ENCODE results near the gene DIDO1. TPM values are rescaled to one million over a fixed set of nuclear protein-coding genes. Genes with fewer than 3 reads are reported as not detected.
A peak's percentile ranks its signal among the peaks of the same experiment; 100 is the strongest.

DIDO1 gene
- total RNA-seq, 2 experiments from 2014 or later = 45.9 to 47.4 TPM

DNA sequence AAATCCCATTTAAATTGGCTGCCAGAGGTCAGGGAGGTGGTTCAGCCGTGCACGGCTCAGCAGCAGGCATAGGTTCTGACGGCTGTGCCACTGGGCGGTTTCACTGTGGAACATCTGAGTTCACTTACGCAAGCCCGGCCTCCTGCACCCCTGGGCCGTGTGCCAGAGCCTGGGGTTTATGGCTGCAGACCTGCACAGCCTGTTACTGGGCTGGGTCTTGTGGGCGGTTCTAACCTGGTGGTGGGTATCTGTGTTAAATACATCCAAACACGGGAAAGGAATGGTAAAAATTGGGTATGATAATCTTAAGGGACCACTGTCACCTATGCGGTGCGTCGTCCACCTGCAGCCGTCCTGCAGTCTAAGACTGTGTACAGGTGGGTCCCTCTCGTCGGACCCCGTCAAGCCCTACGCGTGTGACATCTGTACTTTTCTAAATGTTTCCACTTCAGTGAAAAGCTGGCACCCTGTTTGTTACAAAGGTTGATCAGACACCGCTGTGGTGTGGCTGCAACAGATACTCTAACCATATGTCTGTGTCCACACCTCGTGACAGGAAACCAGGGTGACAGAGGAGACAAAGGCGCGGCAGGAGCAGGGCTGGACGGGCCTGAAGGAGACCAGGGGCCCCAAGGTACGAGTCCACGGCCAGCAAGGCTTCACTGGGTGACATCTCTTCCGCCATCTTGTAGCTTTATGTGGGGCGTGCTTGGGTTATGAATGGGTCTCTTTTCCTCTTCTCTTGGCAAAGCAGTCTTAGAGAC lies 88.0 kb downstream of the DIDO1 start:
- no peak for TF ChIP-seq CTCF (IDR thresholded peaks at IDR 0.05)
- POLR2A ChIA-PET = no interaction called here
- Mint-ChIP-seq H3K4me1 (ENCODE audit: low read depth) (no peaks in the 10 kb centered on the region), H3K9me3 (no peaks in the 10 kb centered on the region), H3K27ac (no peak overlapping the region), H3K27me3 (peaks cover 4% of the 10 kb centered on the region), H3K36me3 (ENCODE audit: low read depth) (no peaks in the 10 kb centered on the region), H3K4me3 (no peak overlapping the region)
- ATAC-seq (peak; percentile 17), DNase-seq (no peak)
- CTCF ChIA-PET = no interaction called here
- intact Hi-C loops (cut with micrococcal nuclease) = no loop called here

DNA sequence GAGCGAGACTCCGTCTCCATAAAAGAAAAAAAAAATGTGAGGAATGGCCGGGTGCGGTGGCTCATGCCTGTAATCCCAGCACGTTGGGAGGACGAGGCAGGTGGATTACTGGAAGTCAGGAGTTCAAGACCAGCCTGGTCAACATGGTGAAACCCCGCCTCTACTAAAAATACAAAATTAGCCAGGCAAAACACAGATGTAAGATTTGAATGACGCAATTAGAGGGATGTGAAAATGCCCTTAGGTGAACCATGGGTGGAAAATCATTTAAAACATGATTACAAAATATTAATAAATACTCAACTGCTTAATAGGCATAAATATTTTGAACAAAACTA lies 88.5 kb downstream of the DIDO1 start:
- TF ChIP-seq CTCF (IDR thresholded peaks at IDR 0.05) = no peak
- H3K9me3 Mint-ChIP-seq = no peaks in the 10 kb centered on the region
- H3K36me3 Mint-ChIP-seq (ENCODE audit: low read depth) = no peaks in the 10 kb centered on the region
- ATAC-seq (no peak), DNase-seq (no peak)
- intact Hi-C loops (cut with micrococcal nuclease) = no loop called here
- peaks cover 4% of the 10 kb centered on the region for H3K27me3 Mint-ChIP-seq
- no peak overlapping the region for H3K27ac Mint-ChIP-seq
- H3K4me3 Mint-ChIP-seq = no peak overlapping the region
- CTCF ChIA-PET = no interaction called here
- no peaks in the 10 kb centered on the region for H3K4me1 Mint-ChIP-seq (ENCODE audit: low read depth)
- POLR2A ChIA-PET = no interaction called here

DNA sequence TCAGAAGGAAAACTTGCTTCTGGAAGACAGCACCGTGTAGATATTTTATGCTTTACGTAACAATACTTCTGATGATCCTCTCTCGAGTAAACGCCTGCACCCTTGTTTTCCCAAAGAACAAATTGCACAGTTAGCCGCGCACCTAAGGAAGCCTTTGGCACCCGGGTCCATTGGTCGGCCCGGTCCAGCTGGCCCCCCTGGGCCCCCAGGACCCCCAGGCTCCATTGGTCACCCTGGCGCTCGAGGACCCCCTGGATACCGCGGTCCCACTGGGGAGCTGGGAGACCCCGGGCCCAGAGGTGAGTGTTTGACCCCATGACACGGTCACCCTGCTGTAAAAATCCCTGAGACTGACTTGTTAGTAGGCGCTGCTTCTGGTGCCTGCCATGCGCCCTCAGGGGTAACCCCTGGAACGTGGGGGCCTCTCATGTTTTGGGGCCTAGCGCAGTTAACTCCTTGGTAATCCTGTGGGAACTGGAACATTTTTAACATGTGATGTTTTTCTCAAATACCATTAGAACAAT lies 89.3 kb downstream of the DIDO1 start:
- Mint-ChIP-seq H3K4me3 (no peak overlapping the region), H3K27me3 (peaks cover 4% of the 10 kb centered on the region), H3K9me3 (no peaks in the 10 kb centered on the region), H3K36me3 (ENCODE audit: low read depth) (no peaks in the 10 kb centered on the region), H3K27ac (no peak overlapping the region), H3K4me1 (ENCODE audit: low read depth) (no peaks in the 10 kb centered on the region)
- TF ChIP-seq CTCF (IDR thresholded peaks at IDR 0.05) = no peak
- ChIA-PET POLR2A (no interaction called here), CTCF (no interaction called here)
- DNase-seq = no peak
- intact Hi-C loops (cut with micrococcal nuclease) = no loop called here
- no peak for ATAC-seq

DNA sequence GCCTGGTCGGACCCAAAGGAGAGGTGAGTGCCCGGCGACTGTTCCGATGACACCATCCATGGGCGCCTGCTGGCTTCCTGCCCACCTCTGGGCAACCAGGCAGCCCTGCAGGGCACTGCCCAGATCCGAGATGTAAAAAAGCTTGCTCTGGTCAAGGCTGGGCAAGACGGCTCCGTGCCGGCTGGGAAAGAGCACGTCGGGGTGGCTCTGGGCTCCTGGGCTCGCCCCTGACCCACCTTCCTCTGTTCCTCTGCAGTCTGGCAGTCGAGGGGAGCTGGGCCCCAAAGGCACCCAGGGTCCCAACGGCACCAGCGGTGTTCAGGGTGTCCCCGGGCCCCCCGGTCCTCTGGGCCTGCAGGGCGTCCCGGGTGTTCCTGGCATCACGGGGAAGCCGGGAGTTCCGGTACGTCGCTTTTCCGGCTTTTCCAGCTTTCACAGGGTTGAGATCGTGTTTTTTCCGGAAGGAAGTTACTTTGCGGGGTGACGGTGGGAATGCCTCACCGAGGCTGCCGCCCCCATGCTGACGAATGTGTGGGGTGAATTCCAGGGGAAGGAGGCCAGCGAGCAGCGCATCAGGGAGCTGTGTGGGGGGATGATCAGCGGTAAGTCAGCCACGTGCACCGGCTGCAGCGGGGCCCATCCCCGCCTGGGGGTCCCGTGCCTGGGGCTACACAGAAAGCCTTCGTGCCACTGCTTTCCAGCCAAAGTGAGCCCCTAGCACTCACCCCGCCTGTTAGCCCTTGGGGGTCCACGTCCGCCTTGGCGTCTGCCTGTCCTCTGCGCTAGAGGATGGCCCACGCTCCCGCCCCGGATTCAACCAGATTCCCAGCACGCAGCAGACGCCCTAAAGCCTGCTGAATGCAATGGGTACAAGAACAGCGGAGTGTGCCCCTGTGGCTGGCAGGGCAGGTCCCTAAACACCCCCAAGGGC lies 90.1 kb downstream of the DIDO1 start:
- no peak overlapping the region for H3K27ac Mint-ChIP-seq
- ATAC-seq = no peak
- H3K4me3 Mint-ChIP-seq = no peak overlapping the region
- DNase-seq = no peak
- H3K4me1 Mint-ChIP-seq (ENCODE audit: low read depth) = no peaks in the 10 kb centered on the region
- intact Hi-C loops (cut with micrococcal nuclease) = no loop called here
- no peak for TF ChIP-seq CTCF (IDR thresholded peaks at IDR 0.05)
- POLR2A ChIA-PET = no interaction called here
- no peaks in the 10 kb centered on the region for H3K36me3 Mint-ChIP-seq (ENCODE audit: low read depth)
- CTCF ChIA-PET = no interaction called here
- H3K27me3 Mint-ChIP-seq = peaks cover 4% of the 10 kb centered on the region
- no peaks in the 10 kb centered on the region for H3K9me3 Mint-ChIP-seq
